OCI-LY7 (cell line): Measurements from ENCODE around the gene SULT1C2. TPM values are rescaled to one million over a fixed set of nuclear protein-coding genes. Genes with fewer than 3 reads are reported as not detected.

Experiments
- BruUV-seq: library from RNA; stranded (reverse); fragments of 400-500 nt; replicated peaks from 2 replicates; lab custom pipeline; 2021; lab: Mats Ljungman, UMichigan
- CTCF ChIA-PET: fragments of 300-600 bp; sonication (Branson Sonifier 250); formaldehyde crosslinking; loops from one replicate; lab custom pipeline; 2022; ENCODE audit warnings: antibody characterized with exemption; ENCODE audit not compliant: unreplicated experiment; lab: Charles Lee
- POLR2A ChIA-PET: fragments of 300-600 bp; sonication (Branson Sonifier 250); formaldehyde crosslinking; loops from one replicate; lab custom pipeline; 2022; ENCODE audit warnings: antibody characterized with exemption; lab: Charles Lee
- DNase-seq: peaks from one replicate; pipeline ENCODE4 v3.0.0-alpha.2; 2015; ENCODE audit warnings: low spot score
- H2AFZ ChIP-seq: fragments of 200-600 bp; sonication (generic), shearing (Covaris generic); 2 replicates; pipeline ENCODE4 v1.6.1; 2014; ENCODE audit warnings: mild to moderate bottlenecking, antibody characterized with exemption, low read length, moderate library complexity
- H3K27ac ChIP-seq: fragments of 200-600 bp; sonication (generic); 2 replicates; pipeline ENCODE4 v1.5.1; 2014; ENCODE audit warnings: mixed run types, low read depth, mild to moderate bottlenecking, moderate library complexity, low read length, inconsistent platforms; ENCODE audit not compliant: poor library complexity, severe bottlenecking
- H3K36me3 ChIP-seq: fragments of 200-600 bp; sonication (generic); 2 replicates; pipeline ENCODE4 v1.6.1; 2014; ENCODE audit warnings: mild to moderate bottlenecking, antibody characterized with exemption, low read length, moderate library complexity, mixed read lengths; ENCODE audit not compliant: insufficient read depth
- H3K4me1 ChIP-seq: fragments of 200-600 bp; sonication (generic); 2 replicates; pipeline ENCODE4 v1.5.1; 2014; ENCODE audit warnings: mild to moderate bottlenecking, low read length; ENCODE audit not compliant: insufficient read depth, poor library complexity, severe bottlenecking
- H3K4me2 ChIP-seq: fragments of 200-600 bp; sonication (generic); 2 replicates; pipeline ENCODE4 v1.6.1; 2014; ENCODE audit warnings: mild to moderate bottlenecking, low read length
- H3K4me3 ChIP-seq: fragments of 200-600 bp; sonication (generic); 2 replicates; pipeline ENCODE4 v1.5.1; 2014; ENCODE audit warnings: mild to moderate bottlenecking, low read depth, low read length; ENCODE audit not compliant: poor library complexity, severe bottlenecking
- H3K79me2 ChIP-seq: fragments of 200-600 bp; sonication (generic); 2 replicates; pipeline ENCODE4 v1.6.1; 2016; ENCODE audit warnings: low read depth, mild to moderate bottlenecking, low read length, moderate library complexity, mixed read lengths; ENCODE audit not compliant: insufficient read depth
- H3K9me2 ChIP-seq: fragments of 200-600 bp; sonication (generic); 2 replicates; pipeline ENCODE4 v1.6.1; 2016; ENCODE audit warnings: mild to moderate bottlenecking, low read length, mixed read lengths; ENCODE audit not compliant: insufficient read depth
- H3K9me3 ChIP-seq: fragments of 200-600 bp; sonication (generic); 2 replicates; pipeline ENCODE4 v1.6.1; 2014; ENCODE audit warnings: mild to moderate bottlenecking, mixed run types, low read length, mixed read lengths
- H4K20me1 ChIP-seq: fragments of 200-600 bp; sonication (generic); 2 replicates; pipeline ENCODE4 v1.6.1; 2014; ENCODE audit warnings: mild to moderate bottlenecking, antibody characterized with exemption, low read length, moderate library complexity, mixed read lengths; ENCODE audit not compliant: insufficient read depth
- EZH2phosphoT487 ChIP-seq: fragments of 200-600 bp; sonication (generic); IDR thresholded peaks from 2 replicates; pipeline ENCODE4 v1.6.1; 2018; ENCODE audit warnings: low read depth, borderline replicate concordance, mild to moderate bottlenecking, mixed run types, antibody characterized with exemption, low read length, moderate library complexity, mixed read lengths
- intact Hi-C: fragments of 100-400 bp; cut with micrococcal nuclease; formaldehyde crosslinking; loops from one replicate; pipeline ENCODE4 v1.10.0; 2022; ENCODE audit not compliant: unreplicated experiment
- total RNA-seq, 2 experiments: library from RNA; depleted of rRNA in 1 of 2; stranded (reverse); fragments of >200 nt in 1 of 2; shearing (Covaris generic) in 1 of 2; gene quantifications; 2 replicates each; pipeline ENCODE4 v1.2.3, GENCODE V29; 2014 to 2022
- TF ChIP-seq, protein P1 (sequence below): fragments of 200-600 bp; sonication (generic); conservative IDR thresholded peaks from 2 replicates; pipeline ENCODE4 v1.5.1; 2014; ENCODE audit warnings: mild to moderate bottlenecking, antibody characterized with exemption, low read length, moderate library complexity, mixed read lengths

The SULT1C2 gene
- total RNA-seq, 2 experiments from 2014 or later: not detected

DNA sequence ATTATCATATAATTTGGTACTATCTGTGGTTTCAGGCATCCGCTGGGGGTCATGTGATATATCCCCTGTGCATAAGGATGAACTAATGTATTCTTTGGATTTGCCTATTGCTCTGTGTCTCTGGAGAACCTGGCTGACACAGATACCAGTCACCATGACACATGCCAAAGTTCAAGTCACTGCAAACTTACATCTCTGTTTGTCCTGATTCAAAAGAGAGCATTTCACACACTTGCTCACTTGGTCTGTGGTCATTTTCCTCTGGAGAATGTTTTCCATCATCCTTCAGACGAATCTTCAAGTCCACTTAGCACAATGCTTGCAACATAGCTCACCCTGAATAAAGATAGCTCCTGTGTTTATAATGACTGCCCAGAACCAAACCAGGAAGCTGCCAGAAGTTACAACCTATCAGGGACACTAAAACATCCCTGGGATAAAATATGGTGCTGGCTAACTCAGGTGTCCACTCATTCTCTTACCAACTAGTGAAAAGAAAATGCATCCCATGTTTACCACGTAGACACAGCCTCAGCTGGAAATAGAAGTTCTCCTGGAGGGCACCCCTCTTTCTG, 30.9 kb upstream of the SULT1C2 start:
- H3K9me3 ChIP-seq: no peaks in the 10 kb centered on the region
- TF ChIP-seq, protein P1, sequence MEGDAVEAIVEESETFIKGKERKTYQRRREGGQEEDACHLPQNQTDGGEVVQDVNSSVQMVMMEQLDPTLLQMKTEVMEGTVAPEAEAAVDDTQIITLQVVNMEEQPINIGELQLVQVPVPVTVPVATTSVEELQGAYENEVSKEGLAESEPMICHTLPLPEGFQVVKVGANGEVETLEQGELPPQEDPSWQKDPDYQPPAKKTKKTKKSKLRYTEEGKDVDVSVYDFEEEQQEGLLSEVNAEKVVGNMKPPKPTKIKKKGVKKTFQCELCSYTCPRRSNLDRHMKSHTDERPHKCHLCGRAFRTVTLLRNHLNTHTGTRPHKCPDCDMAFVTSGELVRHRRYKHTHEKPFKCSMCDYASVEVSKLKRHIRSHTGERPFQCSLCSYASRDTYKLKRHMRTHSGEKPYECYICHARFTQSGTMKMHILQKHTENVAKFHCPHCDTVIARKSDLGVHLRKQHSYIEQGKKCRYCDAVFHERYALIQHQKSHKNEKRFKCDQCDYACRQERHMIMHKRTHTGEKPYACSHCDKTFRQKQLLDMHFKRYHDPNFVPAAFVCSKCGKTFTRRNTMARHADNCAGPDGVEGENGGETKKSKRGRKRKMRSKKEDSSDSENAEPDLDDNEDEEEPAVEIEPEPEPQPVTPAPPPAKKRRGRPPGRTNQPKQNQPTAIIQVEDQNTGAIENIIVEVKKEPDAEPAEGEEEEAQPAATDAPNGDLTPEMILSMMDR: no peak
- no peak for TF ChIP-seq EZH2phosphoT487
- CTCF ChIA-PET: no interaction called here

DNA sequence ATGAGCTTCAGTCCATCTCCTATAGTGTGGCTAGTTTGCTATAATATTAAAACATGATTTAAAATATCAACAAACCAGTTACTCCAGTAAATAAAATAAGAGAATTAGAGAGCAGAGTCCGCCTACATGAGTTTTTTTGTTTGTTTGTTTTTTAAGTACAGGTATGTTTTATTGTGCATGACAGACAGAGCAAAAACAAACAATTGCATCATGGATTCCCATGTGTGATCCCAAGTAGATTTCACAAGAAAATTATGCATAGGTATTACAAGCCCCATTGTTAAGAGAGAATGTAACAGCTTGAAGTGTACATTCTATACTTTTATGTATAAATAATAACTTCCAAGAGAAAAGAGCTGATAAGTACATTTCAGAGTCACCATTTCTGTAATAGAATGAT, 27.9 kb upstream of the SULT1C2 start:
- H4K20me1 ChIP-seq: no peaks in the 10 kb centered on the region
- H3K27ac ChIP-seq: no peak overlapping the region
- DNase-seq: no peak
- BruUV-seq: no TSS peak
- CTCF ChIA-PET: no interaction called here
- no peaks in the 10 kb centered on the region for H3K79me2 ChIP-seq
- H3K4me1 ChIP-seq: no peaks in the 10 kb centered on the region
- no peak overlapping the region for H2AFZ ChIP-seq
- TF ChIP-seq, protein P1: no peak
- TF ChIP-seq EZH2phosphoT487: no peak
- intact Hi-C loops: no loop called here
- POLR2A ChIA-PET: no interaction called here
- H3K36me3 ChIP-seq: no peaks in the 10 kb centered on the region
- no peak overlapping the region for H3K4me3 ChIP-seq
- no peaks in the 10 kb centered on the region for H3K9me2 ChIP-seq
- H3K4me2 ChIP-seq: no peak overlapping the region
- H3K9me3 ChIP-seq: no peaks in the 10 kb centered on the region

More for the DNA sequence above, 30.9 kb upstream of the SULT1C2 start:
- Histone ChIP-seq H3K9me2 (no peaks in the 10 kb centered on the region), H3K4me1 (no peaks in the 10 kb centered on the region), H3K4me3 (no peak overlapping the region), H3K79me2 (no peaks in the 10 kb centered on the region), H2AFZ (no peak overlapping the region), H3K27ac (no peak overlapping the region), H4K20me1 (no peaks in the 10 kb centered on the region), H3K4me2 (no peak overlapping the region), H3K36me3 (no peaks in the 10 kb centered on the region)
- no TSS peak for BruUV-seq
- intact Hi-C loops: no loop called here
- POLR2A ChIA-PET: interaction anchor here (0.6 kb wide), 1 partner anchor 626 kb away, joined by 3 read pairs; no protein-coding TSS in a partner anchor
- no peak for DNase-seq

DNA sequence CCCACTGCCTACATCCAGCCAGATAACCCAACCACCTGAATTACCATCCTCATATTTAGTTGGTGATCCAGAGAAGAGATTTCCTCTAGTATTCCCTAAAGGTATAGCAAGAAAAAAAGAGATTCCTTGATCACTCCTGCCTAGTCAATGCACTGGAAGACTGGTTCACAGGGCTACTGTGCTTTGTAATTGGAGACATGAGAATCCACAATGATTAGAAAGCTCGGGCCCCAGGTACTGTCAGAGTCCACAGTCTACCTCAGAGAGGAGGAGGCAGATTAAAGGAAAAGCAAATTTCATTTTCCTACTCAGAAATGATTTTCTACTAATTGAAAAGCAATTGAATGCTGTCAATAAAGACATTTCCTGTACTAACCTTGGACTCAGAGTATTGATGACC, 26.7 kb upstream of the SULT1C2 start:
- Histone ChIP-seq H3K4me3 (no peak overlapping the region), H3K9me3 (no peaks in the 10 kb centered on the region), H2AFZ (no peak overlapping the region), H3K27ac (no peak overlapping the region), H3K9me2 (no peaks in the 10 kb centered on the region), H3K4me1 (no peaks in the 10 kb centered on the region), H4K20me1 (no peaks in the 10 kb centered on the region), H3K36me3 (no peaks in the 10 kb centered on the region), H3K79me2 (no peaks in the 10 kb centered on the region), H3K4me2 (no peak overlapping the region)
- BruUV-seq: no TSS peak
- no peak for DNase-seq
- TF ChIP-seq EZH2phosphoT487: no peak
- TF ChIP-seq, protein P1: no peak
- ChIA-PET POLR2A (no interaction called here), CTCF (no interaction called here)
- intact Hi-C loops: no loop called here
